GM21723 (cell line): Measurements from ENCODE around the gene PGM2.
A peak's percentile ranks its signal among the peaks of the same experiment; 100 is the strongest.
"Not testable (repeated sequence)": the region's sequence is repeated elsewhere in the genome, so short reads cannot be mapped to it uniquely, and the experiment has no call there.

Experiments
- ATAC-seq: cut with Tn5 transposase; IDR thresholded peaks from one replicate; pipeline ENCODE4 v1.9.1; 2021; ENCODE audit warnings: mild to moderate bottlenecking, moderate library complexity; ENCODE audit not compliant: unreplicated experiment

The PGM2 gene

GRCh38 chr4:37816719-37817118 is 9.8 kb upstream of the PGM2 start:
- no peak for ATAC-seq

- ATAC-seq, result no peak
Measured at GRCh38 chr4:37818752-37819151, 7.7 kb upstream of the PGM2 start.

GRCh38 chr4:37820458-37820857 is 6.0 kb upstream of the PGM2 start:
- not testable (repeated sequence) for ATAC-seq

GRCh38 chr4:37821953-37822605 is 4.4 kb upstream of the PGM2 start:
- no peak for ATAC-seq

- ATAC-seq, result not testable (repeated sequence)
Measured at GRCh38 chr4:37825501-37825900, 985 bp upstream of the PGM2 start.

- ATAC-seq, result peak; percentile 17
Measured at GRCh38 chr4:37825968-37826294, 555 bp upstream of the PGM2 start.

GRCh38 chr4:37827030-37827685 is 672 bp downstream of the PGM2 start:
- peak; percentile 52 for ATAC-seq

- ATAC-seq, result no peak
Measured at GRCh38 chr4:37827802-37828321, 1.4 kb downstream of the PGM2 start.

GRCh38 chr4:37828843-37829242 is 2.4 kb downstream of the PGM2 start:
- ATAC-seq, result no peak

- ATAC-seq, result no peak
Measured at GRCh38 chr4:37830640-37831039, 4.2 kb downstream of the PGM2 start.

GRCh38 chr4:37835031-37835430 is 8.5 kb downstream of the PGM2 start:
- ATAC-seq, result no peak

- ATAC-seq, result no peak
Measured at GRCh38 chr4:37835806-37836205, 9.3 kb downstream of the PGM2 start.

- no peak for ATAC-seq
Measured at GRCh38 chr4:37836274-37836673, 9.8 kb downstream of the PGM2 start.

- no peak for ATAC-seq
Measured at GRCh38 chr4:37836838-37837440, 10.5 kb downstream of the PGM2 start.

- ATAC-seq, result no peak
Measured at GRCh38 chr4:37837446-37837845, 11.0 kb downstream of the PGM2 start.

GRCh38 chr4:37839426-37839825 is 12.9 kb downstream of the PGM2 start:
- ATAC-seq, result no peak

GRCh38 chr4:37844204-37844603 is 17.7 kb downstream of the PGM2 start:
- ATAC-seq, result no peak

GRCh38 chr4:37845201-37845600 is 18.7 kb downstream of the PGM2 start:
- ATAC-seq, result no peak

- ATAC-seq, result no peak
Measured at GRCh38 chr4:37847311-37847884, 20.9 kb downstream of the PGM2 start.

GRCh38 chr4:37852376-37852775 is 25.9 kb downstream of the PGM2 start:
- ATAC-seq, result no peak

- ATAC-seq, result no peak
Measured at GRCh38 chr4:37858112-37858511, 31.6 kb downstream of the PGM2 start.

- ATAC-seq, result no peak
Measured at GRCh38 chr4:37858872-37859271, 32.4 kb downstream of the PGM2 start.
